HT-29 (cell line): ENCODE measurements around the gene KLHL35. TPM values are rescaled to one million over a fixed set of nuclear protein-coding genes. Genes with fewer than 3 reads are reported as not detected.
A peak's percentile ranks its signal among the peaks of the same experiment; 100 is the strongest.

ENCODE experiments used
- DNase-seq: peaks from one replicate; pipeline ENCODE4 v3.0.0-alpha.2; 2015; ENCODE audit warnings: low spot score
- total RNA-seq: library from RNA; depleted of rRNA; stranded (reverse); fragments of >200 nt; shearing (Covaris generic); gene quantifications from 2 replicates; pipeline ENCODE4 v1.2.3, GENCODE V29; 2014

KLHL35 gene
- total RNA-seq, 1 experiment from 2014 or later = 20.5 TPM

DNA sequence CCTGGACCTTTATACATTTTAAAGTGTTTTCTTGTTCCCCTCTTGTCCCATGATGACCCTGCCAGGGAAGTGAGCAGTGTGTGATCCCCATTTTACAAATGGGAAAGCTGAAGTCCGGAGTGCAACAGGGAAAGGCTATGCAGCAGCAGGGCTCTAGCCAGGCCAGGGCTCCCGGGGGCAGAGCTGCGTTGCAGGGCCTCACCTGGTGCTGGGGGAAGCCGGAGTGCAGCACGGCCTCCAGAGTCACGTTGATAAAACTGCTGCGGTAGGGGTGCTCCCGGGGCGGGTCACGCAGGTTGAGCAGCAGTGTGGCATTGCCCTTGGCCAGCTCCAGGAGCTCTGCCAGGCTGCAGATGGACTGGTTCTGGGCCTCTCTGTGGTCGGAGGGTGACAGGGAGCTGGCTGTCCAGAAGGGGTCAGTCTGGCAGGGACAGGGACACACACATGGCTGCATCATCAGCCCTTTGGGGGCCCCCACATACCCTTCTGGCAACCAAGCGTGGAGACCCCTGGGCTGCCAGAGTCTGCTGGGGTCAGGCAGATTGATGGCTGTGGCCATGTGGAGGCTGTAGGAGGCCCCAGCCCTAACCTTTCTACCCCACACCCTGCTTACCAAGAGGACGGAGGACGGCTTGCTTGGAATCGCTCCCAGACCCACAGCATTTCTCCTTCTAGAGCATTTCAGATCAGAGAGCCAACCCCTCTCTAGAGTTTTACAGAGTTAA lies 9.3 kb upstream of the KLHL35 start:
- DNase-seq = no peak

DNA sequence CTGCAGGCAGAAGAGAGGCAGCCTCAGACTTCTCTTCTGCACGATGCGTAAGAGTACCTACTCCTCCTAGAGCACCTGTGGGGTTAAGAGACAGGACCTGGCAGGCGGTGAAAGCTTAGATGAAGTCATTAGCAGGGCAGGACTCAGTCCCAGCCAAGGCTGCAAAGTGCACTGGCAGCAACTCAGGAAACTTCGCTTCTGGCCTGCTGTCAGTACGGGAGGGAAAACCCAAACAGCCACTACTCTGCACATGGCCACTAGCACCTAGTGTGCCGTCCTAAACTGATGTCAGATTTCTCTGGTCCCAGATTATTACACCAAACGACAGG lies 8.8 kb upstream of the KLHL35 start:
- no peak for DNase-seq

DNA sequence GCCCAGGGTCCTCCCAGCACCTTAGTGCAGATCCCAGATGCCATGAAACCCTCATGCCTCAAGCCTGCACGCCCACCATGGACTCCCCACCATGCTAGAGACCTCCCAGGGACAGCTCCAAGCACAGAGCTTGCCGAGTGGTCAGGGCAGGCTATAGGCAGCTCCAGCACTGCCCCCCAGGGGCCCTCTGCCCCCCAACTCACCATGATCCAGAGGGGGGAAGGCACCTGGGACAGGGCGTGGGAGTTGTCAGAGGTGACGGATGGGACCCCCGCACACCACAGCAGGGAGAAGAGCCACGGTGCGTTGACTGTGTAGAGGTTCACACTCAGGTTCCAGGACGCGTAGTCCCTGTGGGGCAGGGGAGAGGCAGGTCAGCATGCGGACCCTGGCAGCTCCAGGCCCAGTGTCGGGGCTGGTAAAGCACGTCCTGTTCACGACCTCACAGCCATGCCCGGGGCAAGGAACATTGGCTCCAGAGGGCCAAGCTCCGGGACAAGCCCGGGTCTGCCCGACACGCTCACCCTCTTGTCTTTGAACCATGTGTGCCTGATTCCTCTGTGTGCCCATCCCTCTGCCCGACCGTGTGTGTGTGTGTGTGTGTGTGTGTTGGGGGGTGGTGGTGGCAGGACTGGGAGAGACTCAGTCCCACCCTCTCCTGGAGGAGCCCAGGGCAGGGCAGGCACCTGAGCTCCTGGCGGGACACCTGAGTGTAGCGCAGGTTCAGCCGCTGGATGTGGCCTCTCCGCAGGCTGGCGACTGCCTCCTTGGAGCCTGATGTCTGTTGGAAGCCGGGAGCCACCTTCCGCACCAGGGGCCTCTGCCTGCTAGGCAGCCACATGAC lies 8.2 kb upstream of the KLHL35 start:
- no peak for DNase-seq

DNA sequence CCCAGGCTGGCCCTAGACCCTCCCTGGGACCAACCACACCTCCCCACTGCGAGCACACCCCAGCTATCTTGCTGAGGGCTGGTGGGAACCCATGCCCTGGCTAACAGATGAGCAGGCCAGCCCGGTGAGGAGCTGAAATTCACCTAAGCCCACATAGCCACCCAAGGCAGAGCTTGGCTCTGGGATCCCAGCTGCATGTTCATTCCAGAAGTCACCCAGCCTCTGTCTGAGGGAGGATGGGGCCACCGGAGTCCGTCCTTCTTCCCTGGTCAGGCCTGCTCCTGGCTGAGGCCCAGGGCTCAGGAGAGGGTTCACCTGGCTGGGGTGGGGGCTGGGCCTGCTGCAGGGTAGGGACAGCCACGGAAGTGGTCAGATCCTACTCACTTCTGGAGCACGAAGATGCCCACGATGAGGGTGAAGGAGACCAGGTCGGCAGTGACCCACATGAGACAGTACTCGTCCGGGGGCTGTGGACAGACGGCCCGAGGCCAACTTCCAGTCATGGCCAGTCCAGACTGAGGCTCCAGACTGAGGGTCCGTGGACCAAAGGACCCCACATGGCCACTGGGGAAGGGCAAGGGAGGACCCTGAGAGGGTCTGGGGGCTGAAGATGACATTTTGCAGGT lies 6.6 kb upstream of the KLHL35 start:
- DNase-seq = no peak

DNA sequence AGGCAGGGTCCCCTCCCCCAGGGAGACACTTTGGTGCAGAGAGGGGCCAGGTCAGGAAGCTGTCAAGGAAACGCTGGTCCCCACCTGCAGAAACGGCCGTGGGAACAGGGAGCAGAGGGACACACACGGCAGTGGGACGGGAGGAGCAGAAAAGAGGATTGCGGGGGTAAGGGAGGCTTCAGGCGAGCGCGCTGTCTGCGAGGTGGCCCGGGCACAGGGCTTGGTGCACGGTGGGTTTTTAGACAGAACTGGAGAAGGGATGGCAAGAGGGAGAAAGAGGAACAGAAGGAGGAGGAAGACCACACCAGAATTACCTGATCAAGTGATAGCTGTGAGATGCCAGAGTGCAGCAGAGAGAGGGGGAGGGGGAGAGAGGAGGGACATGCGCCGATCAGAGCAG lies 6.0 kb upstream of the KLHL35 start:
- DNase-seq = no peak

DNA sequence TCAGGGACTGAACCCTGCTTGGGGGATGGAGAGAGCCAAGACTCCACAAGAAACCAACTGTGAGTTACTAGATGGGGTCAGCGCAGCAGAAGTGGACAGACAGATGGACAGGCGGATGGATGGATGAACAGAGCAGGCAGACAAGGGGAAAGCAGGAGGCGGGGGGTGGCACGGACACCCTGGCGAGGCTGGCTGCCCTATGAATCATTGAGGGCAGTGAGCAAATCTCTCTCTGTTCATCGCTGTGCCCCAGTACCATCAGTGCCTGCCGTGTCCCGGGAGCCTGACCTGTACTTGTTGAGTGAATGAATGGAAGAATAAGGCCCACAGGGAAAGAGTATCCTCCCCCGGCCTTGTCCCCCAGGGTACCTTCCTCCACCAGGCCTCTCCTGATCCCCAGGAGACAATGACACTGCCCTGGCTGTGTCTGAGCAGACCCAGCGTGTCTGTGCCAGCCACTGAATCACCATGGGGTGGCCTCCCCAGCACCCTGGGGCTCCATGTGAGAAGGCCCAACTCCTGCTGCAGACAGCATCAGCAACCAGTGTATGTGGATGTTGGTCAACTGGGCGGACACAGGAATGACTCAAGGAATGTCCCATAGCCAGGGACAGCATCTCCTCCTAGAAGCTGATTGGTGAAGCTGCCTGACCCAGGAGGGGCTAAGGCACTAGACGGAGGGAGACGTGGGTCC lies 5.1 kb upstream of the KLHL35 start:
- no peak for DNase-seq

DNA sequence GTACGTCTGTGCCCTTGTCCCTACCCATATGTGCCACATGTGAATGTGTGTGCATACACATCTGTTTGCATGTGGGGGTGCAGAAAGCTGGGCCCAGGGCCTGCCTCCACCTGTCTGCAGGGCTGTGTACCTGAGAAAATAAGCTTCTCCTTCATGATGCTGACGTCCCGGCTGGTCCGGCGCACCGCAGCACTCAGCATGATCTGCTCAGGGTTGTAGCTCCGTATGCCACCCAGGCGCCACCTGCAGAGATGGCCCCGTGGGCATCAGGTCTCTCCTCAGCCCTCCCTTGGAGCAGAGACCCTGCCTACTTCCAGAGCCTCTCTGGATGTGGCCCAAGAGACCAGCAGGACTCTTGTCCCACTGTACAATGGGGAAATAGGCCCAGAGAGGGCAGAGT lies 3.8 kb upstream of the KLHL35 start:
- DNase-seq = no peak

DNA sequence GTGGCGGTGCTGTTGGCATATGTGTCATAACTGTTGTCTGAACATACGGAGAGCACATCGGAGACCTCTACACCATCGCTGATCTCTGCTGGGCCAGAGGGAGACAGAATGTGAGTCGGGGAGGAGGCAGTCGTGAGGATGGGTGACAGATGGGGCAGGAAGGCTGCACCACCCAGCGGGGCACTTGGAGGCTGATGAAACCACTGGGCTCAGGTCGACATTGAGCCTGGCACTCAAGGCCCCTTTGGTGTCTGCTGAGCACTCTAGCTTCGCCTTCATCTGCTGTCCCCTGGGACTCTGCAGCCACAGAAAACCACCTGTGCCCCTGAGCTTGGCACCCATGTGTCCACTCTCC lies 2.5 kb upstream of the KLHL35 start:
- no peak for DNase-seq

DNA sequence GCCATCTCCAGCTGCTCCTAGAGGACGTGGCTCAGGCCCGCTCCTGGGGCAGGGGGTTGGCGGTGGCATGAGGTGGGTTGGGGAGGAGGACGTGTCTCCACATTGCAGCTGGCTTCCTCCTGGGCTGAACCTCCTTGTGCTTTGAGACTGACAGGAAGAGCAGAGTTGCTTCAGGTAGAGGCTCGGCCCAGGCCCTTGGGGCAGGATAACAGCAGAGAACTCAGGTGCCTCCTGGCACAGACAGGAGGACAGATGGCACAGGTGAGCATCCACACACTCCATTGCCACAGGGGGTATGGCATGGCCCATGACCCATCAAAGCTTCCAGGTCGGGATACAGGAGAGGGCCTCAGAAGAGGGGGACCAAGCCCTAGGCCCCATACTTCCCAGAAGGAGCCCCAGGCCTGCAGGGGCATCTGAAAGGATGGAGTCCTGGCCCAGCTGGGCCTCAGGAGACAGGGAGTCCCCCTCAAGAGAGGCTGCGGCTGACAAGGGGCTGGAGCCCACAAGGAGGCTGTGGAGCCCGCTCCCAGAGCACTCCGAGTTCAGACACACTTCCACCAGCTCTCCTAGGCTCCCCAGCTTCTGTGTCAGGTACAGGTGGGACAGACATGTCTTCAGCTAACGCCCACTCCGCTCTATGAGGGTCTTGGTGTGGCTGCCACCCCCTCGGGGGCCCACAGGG lies 2.0 kb upstream of the KLHL35 start:
- no peak for DNase-seq

DNA sequence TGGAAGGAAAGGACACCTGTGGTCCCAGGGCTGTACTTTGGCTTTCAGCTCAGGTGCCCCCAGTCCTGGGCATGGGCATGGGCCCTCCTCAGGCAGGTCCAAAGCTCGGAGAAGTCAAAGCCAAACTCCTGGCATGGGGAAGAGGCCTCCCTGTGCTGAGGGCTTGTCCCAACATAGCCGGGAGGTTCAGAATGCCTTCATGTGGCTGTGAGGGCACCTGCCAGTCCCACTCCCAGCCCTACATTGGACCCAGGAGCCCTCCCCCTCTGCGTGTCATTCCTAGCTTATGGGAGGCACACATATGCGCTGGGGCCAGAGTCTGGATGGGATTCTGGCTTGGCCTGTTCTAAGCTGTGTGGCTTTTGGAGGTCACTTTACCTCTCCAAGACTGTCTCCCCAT lies 1.0 kb upstream of the KLHL35 start:
- DNase-seq = no peak

DNA sequence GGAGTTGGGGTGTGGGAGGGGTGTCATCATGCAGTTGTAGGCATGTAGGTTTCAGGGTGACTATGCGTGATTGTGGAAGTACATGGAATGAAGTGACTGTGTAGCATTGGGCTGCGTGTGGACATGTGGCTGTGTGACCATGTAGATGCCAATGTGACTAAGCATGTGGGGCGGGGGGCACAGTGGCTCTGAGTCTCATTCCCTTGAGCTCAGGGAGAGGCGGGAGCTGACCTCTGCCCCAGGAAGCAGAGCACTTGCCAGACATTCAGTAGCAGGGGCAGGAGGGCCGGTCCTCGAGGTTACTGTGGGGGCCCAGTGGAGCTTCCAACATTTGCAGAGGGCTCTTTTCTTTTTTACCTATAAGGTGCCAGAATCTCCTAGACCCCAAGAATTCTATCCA lies 440 bp upstream of the KLHL35 start:
- no peak for DNase-seq

DNA sequence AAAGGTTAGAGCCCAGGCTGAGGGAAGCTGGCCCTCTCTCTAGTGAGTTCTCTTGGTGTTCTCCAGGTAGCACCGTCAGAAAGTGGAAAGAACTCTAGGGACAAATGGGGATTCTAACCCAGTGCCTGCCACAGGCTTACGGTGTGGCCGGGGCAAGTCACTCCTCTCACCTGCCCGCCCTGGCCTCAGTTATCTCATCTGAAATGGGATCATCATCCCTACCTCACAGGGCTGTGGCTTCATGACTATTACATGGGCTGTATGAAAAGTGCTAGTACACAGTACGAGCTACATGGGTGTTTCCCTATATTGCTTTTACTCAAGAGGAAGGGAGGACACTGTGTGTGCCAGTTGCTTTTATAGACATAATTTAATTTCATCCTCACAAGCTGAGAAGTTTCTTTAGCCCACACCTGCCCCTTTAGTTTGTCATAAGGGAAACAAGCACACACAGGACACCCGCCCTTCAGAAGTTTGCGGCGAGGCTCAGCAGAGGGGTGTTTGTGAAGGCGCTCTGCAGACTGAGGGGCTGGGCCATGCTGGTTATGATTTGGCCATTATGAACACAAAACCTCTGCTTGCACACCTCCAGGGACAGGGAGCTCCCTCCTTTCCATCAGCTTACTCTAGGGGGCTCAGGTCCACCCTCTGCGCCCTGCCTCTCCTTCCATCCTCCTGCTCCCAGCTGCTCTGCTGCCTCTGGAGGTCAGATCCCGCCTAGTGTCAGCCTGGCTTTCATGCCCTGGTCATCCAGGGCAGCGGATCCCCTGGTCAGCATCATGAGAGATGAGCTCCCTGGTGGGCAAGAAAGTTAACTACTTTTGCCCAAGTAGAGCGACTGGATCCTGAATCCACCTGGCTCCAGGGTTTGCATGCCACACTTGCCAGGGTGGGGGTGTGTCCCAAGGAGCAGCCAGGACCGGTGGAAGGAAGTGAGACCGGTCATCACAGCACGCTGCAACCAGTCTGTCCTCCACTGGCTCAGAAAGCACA lies 1.2 kb downstream of the KLHL35 start:
- peak; percentile 19 for DNase-seq

DNA sequence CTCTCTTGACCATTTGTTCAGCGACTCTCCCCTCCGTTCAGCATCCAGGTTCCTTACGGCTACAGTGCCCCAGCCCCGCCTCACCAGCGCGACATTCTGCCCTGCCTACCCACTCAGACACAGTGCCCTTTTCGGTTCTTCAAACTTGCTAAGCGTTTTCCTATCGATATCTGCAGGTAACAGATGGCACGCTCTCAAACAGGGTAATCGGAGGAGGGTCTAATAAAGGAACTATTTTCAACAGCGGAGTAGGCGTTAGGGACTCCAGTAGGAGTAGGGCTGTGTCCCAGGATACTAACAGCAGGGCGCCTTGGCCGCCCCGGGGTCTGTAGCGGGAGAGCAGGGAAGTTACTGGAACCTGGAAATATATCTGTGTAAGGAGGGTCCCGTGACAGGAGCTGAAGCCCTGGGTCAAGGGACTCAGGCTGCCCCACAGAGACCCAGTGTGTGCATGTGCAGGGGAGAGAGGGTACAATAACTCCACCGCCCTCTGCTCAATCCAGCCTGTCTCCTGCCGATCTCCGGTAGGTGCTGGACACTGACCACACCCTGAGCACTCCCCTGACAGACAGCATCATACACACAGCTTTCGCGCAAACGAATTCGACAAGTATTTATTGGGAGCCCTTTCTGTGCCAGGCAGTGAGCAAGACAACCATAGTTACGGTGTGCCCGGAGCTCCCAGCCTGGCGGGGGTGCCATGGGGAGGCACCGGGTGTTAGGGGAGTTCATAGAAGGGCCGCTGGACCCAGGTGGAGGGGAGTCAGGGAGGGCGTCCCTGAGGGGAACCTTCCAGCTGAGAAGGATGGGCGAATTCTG lies 2.1 kb downstream of the KLHL35 start:
- DNase-seq = no peak

DNA sequence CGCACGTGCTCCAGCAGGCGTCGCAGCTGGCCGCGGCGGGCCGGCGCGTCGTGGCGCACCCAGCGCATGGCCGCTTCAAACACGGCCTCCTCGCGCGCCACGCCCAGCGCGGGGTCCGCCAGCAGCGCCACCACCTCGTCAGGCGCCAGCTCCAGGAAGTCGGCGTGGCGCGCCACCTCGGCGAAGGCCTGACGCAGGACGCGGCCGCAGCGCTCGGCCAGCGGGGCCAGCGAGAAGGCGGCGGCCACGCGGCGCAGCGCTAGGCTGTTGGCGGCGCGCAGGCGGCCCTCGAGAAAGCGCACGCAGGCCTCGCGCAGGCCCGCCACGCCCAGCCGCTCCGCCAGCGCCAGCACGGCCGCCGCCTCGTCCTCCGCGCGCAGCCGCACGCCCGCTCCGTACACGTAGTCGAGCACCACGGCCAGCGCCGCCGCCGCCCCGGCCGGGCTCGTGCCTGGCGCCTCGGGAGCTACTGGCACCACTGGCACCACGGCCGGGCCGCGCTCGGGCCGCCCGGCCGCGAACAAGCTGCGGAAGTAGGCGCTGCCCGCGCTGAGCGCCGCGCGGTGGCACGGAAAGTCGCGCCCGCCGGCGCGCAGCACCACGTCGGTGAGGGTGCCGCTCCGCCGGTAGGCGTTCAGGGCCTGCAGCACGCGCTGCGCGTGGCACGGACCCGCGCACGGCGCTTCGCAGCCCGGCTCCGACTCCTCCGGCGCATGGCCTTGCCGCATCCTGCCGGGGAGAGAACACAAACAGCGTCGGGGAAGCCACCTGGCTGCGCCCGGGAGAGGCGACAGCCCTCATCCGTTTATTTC lies 2.9 kb downstream of the KLHL35 start:
- peak; percentile 89 for DNase-seq

DNA sequence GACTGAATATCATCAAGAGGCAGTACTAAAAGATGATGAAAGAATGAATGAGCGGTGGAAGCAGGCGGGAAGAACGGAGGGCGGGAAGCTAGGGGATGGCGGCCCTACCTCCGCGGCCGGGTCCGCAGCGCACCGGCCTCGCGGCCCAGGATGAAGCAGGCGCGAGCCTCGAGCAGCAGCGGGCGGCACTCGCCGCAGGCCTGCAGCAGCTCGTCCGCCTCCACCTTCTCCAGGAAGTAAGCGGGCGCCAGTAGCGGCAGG lies 3.4 kb downstream of the KLHL35 start:
- no peak for DNase-seq

DNA sequence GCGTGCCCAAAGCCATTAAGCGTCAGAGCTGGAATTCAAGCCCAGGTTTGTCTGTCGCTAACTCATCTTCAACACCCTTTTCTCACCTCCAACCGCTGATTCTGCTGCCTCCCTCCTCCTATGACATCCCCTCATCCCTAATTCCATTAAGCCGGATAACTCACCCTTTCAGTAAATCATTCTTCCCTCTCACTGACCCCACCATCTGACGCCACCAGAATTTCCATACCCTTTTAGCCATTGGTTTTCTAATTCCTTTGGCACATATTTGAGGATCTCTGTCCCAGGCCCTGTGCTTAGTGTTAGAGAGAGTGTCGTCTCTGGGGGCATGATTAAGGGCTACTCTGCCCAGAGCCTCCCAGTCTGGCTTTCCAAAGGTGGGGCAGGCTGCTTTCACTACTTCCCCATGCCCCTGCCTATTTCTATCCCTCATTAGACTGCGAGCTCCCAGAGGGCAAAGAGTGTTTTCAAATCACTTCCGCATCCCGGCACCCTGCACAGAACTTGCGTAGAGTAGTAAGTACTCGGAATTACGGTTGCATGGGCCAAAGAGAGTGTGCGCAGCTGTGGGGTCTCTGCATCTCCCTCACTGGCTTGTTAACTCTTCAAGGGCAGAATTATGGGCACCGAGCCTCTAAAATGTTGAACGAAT lies 3.9 kb downstream of the KLHL35 start:
- peak; percentile 36 for DNase-seq

DNA sequence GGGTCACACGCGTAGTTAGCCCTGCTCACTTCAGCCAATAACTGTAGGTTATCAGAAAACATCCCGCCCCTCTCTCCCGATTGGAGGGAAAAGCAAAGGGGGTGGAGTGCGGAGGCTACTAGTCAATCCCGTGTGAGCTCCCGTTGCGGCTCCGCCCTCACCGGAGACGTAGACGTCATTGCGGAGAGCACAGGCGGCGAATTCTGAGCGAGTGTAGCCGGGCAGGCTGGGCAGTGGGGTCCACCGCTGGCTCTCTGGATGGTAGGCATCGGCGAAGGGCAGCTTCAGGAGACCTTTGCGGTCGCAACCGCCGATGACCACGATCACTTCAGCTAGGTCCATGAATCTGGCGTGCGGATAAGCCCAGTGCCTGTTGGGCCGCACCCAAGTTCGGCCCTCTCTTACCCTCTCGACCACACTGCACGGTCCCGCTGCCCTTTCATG lies 4.7 kb downstream of the KLHL35 start:
- DNase-seq = peak; percentile 99

DNA sequence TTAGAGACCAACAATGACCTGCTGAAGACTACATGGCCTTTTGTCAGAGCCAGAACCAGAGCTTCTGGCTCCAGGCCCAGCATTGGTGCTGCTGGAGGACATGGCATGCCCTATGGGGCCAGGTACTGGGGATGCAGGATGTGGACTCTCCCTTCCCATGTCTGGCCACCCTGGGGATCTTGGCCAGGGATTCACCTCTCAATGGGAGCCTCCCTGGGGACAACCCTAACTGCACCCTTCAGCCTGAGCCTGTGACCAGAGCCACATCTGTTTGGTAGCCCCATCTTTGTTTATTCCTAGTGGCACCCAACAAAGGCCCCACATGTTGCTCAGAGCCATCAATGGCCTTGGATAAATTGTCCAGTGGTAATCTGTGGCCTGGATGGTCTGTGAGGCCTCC lies 5.8 kb downstream of the KLHL35 start:
- DNase-seq = no peak
